Inflammatory macrophage treated with lipopolysaccharide for 4 hours (primary cell): ENCODE results near the gene SCGB1D2.
"Not testable (repeated sequence)": the region's sequence is repeated elsewhere in the genome, so short reads cannot be mapped to it uniquely, and the experiment has no call there.

Experiments used
- DNase-seq: peaks from one replicate; pipeline ENCODE4 v3.0.0-alpha.2; 2020

Gene SCGB1D2, protein sequence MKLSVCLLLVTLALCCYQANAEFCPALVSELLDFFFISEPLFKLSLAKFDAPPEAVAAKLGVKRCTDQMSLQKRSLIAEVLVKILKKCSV

DNA sequence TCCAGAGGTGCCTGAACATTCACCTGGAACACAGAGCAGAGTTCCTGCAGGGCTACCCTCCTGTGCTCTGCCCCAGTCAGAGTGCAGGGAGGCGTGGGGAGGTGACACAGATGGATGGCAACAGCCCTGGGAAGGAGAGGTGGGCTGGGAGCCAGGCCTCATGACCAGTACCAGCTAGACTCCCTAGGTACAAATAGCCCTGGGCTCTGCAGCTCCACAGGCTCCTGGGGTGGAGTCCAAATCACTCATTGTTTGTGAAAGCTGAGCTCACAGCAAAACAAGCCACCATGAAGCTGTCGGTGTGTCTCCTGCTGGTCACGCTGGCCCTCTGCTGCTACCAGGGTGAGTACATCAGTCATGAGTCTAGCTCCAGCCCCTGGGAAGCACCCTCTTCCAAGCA, at the start of gene SCGB1D2:
Gene SCGB1D2 (plus strand): TSS at position 219 of the 400 bp plus-strand sequence. CDS start 69 bp downstream, at position 288.
- DNase-seq, result no peak

DNA sequence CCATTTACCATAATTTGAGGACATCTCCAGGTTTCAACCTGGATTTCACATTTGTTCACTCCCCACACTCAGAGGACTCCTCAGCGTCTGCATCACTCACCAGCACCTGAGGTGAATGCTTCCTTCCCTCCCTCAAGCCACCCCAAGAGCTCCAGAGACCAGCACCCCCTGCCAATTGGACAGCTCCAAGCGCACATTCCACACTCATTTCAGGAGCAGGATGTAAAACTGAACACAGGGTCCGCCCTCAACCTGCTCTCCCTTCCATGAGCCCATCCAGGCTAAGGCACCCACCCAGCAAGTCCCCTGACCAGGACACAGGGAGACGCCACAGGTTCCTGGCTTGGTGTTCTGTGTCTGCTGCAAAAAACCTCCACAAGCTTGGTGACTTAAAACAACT, 48.1 kb upstream of the SCGB1D2 start:
- DNase-seq, result no peak

DNA sequence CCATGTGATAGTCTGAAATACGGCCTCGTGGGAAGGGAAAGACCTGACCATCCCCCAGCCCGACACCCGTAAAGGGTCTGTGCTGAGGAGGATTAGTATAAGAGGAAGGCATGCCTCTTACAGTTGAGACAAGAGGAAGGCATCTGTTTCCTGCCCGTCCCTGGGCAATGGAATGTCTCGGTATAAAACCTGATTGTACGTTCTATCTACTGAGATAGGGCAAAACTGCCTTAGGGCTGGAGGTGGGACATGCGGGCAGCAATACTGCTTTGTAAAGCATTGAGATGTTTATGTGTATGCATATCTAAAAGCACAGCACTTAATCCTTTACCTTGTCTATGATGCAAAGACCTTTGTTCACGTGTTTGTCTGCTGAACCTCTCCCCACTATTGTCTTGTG, 47.0 kb upstream of the SCGB1D2 start:
- not testable (repeated sequence) for DNase-seq

DNA sequence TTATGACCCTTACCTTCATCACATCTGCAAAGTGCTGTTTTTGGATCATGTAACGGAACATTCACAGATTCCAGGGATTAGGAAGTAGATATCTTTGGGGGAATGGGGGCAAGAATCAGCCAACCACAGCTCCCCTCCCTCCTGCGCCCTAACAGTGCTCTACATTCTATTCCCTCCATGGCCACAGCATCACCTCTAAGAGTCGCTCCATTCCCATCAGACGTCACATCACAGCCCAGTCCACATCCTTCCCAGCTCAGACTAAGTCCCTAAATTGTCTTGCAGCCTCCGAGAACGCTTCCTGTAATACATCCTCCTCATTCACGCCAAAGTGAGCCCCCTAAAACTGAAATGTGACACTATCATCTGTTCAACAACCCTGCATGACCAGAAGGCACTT, 46.1 kb upstream of the SCGB1D2 start:
- DNase-seq, result no peak

DNA sequence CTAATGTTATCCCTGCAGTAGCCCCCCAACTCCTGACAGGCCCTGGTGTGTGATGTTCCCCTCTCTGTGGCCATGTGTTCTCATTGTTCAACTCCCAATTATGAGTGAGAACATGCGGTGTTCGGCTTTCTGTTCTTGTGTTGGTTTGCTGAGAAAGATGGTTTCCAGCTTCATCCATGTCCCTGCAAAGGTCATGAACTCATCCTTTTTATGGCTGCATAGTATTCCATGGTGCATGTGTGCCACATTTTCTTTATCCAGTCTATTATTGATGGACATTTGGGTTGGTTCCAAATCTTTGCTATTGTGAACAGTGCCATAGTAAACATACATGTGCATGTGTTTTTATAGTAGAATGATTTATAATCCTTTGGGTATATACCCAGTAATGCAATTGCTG, 44.6 kb upstream of the SCGB1D2 start:
- DNase-seq, result not testable (repeated sequence)

DNA sequence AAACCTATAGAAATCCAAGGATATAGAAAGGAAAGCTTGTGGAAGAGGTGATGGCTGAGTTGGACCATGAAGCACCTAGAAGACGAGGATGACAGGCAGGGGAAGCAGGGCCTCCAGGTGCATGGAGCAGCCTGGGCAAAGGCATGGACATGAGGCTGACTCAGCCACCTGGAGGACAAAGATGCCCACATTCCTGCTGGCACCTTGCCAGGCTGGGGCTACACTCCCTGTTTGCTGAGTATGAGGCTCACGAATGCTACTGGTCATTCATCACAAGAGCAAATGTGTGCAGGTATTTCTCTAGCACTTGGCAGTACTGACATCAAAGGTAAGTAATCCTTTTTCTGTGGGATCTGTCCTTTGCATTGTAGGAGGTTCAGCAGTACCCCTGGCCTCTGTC, 40.7 kb upstream of the SCGB1D2 start:
- DNase-seq, result no peak

DNA sequence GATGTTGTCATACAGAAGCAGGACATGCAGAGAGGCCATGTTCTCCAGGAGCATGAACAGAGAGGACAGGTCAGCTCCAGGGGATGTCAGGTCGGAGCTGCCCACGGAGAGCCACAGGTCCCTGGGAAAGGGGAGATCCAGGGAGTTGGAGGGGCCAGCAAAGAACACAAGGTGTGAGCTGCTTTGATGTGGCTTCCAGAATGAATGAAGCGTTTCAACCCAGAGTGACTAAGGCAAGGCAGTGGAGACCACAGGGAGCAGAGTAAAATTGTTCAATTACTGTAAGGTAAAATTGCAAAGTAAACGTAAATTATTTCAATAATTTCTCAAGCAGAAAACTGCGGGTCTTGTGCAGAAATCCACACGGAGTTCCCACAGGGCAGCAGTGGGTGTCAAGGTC, 39.1 kb upstream of the SCGB1D2 start:
- DNase-seq, result no peak

DNA sequence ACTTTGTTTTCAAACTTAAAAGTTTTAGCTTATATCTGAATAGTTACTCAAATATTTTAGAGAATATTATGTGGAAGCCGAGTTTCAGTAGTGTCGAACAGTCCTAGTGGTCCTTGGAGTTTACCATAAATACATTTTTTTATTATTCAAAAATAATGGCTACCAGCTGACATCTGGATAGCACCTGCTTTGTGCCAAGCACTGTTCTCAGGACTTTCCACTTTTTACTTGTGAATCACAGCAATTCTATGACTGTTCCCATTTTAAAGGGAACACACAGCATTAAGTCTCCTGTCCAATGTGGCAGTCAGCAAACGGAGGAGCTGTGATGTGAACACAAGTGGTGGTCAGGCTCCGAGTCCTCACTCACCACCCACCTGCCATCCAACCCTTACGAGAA, 37.6 kb upstream of the SCGB1D2 start:
- no peak for DNase-seq

DNA sequence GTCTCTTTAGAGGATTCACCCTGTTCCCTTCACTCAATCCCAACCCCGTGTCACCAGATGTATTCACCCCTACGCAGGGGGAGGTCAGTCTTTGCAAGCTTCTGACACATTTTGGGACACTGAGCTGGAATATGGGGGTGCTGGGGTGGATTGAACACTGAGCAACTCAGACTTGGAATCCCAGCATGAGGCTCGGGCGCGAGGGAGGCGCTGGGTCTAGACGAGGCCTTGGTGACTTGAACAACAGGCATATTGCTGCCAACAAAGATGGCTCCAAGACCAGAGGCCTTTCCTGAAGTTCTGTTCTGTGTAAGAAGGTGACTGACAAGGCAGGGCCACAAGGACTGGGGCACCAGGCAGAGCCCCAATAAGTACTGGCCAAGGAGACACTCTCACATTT, 36.6 kb upstream of the SCGB1D2 start:
- no peak for DNase-seq

DNA sequence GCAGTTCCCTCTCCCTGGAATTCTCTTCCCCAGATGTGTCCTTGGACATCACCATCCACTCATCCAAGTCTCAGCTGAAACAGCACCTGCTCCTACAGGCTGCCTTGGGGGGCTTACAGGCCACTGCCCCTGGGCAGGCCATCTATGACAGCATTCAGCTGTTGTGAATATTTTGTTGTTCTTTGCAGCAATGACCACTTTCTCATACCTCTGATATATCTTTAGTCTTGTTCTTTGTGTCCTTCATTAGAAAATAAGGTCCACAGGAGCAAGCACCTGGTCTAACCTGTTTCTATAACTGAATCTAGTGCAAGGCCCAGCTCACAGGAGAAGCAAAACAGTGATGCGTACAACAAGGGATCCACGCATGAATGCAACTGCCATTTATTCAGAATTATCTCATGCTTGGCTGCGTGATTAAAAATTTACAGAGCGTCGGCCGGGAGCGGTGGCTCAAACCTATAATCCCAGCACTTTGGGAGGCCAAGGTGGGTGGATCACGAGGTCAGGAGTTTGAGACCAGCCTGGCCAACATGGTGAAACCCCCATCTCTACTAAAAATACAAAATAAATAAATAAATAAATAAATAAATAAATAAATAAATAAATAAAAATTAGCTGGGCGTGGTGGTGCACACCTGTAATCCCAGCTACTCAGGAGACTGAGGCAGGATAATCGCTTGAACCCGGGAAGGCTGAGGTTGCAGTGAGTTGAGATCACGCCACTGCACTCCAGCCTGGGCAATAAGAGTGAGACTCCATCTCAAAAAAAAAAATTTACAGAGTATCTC, 35.6 kb upstream of the SCGB1D2 start:
- DNase-seq, result not testable (repeated sequence)

DNA sequence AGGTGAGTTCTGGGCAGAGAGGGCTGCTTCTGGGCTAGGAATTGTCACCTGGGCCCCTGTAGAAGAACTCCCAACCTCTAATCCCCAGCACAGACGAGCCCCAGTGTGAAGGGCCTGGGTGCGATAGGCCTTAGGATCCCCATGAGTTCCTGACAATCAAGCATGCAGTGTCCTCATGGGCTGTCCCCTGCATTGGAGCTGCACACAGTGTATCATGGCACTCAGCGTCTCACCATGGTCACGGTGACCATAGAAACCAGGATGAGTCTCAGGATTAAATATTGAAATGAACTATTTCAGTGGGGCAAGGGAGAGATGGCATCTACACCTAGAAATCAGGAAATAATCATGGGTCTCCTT, 33.3 kb upstream of the SCGB1D2 start:
- DNase-seq, result no peak

DNA sequence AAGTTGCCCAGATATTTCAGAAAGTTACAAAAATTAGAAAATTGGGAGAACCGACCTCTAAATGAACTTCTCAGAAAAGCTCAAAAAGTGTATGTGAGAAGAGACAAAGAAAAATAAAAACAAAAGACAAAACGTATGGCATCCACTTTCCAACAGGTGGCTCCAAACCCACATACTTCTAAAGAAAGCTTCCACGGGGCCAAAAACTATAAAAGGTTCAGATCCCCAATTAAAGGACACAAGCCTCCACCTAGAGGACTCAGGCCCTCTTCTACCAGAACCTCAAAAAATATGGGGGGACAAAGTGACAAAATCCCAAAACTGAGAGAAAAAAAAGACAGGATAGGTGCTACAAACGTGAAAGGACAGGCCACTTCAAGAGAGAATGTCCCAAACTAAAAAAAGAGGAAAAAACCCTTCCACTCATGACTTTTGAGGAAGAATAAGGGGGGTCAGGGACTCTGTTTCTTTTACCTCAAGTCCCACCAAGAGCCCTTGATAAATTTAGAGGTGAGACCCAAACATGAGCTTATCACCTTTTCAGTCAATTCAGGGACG, 24.8 kb upstream of the SCGB1D2 start:
- peak; percentile 13 for DNase-seq

DNA sequence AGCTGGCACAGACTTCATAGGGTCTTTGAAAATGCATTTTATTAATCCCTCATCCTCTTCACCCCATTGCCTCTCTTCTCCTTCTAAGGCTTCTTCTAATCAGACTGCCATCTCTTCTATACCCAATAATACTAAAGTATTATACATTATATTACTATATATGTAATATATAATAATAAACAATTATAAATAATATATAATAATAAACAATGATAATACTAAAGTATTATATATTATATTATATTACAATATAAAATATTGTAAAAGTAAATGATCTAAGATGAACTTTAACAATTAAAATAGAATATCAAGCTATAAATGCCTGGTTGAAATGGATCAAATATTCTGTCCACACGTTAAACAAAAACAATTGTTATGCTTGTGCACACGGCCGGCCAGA, 20.5 kb upstream of the SCGB1D2 start:
- DNase-seq, result no peak

DNA sequence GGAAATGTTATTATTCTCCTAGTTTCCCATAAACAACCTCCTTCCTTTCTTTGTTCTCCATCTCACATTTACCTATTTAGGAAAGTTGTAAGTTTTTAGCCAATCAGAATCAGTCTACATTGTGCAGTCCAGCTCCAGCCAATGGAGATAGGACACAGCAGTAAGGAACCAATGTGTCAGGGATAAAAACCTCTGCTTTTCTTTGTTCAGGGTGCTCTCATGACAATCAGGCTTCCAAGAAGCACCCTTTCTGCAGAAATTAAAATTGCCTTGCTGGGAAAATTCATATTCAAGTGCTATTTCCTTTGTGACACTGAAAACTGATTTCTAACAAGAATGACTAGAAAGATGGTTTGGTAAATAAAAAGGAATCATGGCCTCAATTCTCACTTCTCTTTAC, 18.9 kb upstream of the SCGB1D2 start:
- DNase-seq, result no peak

DNA sequence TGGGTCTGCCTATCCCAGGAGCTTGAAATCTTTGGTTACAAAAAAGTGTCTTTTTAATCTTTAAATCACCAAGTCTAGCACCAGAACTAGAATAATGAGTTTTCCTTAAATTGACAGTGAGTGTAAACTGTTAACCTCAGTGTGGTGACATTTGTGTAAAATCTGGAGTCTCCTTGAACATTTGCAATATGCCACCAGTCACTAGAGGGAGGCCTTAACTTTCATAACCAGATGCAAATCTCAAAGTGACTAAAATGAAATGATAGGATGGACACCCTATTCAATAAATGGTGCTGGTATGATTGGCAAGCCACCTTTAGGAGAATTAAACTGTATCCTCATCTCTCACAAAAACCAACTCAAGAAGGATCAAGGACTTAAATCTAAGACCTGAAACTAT, 8.3 kb upstream of the SCGB1D2 start:
- DNase-seq, result no peak

DNA sequence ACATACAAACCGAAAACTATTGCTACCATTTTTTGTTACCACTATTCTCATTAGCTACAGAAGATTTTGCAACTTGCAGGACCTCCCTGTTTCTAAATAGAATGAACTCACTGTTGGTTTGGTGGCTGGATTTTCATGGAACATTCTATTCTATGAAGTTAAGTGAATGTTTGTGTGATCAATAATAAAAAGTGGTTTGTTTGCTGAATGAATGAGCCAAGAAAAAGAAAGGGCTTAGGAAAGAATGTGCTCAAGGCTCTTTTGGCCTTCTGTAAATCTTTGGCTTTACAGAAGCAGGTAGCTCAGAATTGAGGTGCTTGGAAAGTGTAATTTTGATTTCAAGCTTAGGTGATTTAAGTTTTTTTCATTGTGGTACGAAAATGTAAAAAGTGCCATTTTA, 5.9 kb upstream of the SCGB1D2 start:
- DNase-seq, result no peak

DNA sequence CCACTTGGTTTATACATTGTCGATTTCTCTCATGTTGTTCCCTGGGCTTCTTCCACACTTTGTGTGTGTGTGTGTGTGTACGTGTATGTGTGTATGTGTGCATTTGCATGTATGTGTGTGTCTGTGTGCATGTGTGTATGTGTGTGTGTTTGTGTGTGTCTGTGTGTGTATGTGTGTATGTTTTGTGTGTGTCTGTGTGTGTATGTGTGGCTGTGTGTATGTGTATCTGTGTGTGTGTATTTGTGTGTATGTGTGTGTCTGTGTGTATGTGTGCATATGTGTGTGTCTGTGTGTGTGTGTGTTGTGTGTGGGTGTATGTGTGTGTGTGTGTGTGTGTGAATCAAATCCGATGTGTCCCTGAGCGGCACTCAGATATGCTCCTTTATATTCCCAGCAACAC, 4.5 kb upstream of the SCGB1D2 start:
- DNase-seq, result no peak

DNA sequence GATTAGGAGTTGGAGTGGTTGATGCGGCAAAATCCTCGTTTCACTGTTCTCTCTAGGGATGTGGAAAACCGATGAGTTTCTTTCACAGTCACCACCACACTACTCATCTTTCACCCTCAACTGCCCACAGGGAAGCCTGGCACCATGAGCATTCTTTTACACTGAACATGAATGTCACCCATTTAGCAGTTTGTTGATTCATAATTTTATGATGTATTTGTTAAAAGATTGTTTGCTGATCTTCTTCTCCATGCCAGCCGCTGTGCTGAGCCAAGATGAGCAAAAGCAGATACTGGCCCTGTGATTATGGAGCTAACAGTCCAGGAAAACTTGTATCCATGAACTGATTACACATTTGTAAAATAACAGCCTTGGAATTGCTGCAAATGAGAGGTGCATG, 3.9 kb upstream of the SCGB1D2 start:
- no peak for DNase-seq

DNA sequence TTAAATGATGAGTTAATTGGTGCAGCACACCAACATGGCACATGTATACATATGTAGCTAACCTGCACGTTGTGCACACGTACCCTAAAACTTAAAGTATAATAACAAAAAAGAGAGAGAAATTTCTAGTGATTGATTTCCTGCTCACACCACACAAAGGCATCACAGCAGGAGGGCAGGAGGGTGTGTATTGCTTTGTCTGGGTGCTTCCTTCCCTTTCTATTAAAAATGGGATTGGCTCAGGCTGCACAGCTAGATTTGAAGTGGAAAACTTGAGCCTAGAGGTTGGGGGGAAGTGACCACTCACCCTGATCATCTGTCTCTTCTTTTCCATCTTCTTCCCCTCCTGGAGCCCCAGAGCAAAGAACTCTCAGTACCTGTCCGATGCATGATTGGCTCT, 944 bp upstream of the SCGB1D2 start:
- no peak for DNase-seq

DNA sequence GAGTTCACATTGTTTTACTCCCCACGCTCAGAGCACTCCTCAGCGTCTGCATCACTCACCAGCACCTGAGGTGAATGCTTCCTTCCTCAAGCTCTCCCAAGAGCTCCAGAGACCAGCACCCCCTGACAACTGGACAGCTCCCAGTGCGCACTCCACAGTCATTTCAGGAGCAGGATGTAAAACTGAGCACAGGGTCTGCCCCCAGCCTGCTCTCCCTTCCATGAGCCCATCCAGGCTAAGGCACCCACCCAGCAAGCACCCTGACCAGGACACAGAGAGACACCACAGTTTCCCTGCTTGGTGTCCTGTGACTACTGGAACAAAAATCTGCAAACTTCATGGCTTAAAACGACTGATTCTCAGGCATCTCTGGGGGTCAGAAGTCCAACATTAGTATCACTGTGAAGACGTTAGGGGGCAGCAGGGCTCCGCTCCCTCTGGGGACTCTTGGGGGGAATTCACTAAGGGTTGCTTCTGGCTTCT, 3.3 kb downstream of the SCGB1D2 start:
- peak; percentile 0 for DNase-seq

DNA sequence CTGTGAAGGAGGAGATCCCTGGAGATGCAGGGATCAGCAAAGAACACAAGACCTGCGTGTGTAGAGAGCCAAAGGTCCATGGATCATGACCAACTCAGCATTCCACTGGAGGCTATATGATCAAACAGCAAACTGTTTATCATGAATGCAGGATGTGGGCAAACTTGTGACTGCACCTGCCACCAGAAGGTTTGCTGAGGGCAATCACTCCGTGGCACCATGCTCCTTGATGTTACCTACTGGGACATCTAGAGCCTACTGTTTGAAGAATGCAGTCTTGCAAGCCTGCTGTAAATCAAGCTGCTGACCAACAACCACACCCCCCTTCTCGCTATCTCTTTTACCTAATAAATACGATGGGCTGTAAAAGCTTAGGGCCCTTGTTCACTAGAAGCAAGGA, 9.7 kb downstream of the SCGB1D2 start:
- DNase-seq, result no peak

DNA sequence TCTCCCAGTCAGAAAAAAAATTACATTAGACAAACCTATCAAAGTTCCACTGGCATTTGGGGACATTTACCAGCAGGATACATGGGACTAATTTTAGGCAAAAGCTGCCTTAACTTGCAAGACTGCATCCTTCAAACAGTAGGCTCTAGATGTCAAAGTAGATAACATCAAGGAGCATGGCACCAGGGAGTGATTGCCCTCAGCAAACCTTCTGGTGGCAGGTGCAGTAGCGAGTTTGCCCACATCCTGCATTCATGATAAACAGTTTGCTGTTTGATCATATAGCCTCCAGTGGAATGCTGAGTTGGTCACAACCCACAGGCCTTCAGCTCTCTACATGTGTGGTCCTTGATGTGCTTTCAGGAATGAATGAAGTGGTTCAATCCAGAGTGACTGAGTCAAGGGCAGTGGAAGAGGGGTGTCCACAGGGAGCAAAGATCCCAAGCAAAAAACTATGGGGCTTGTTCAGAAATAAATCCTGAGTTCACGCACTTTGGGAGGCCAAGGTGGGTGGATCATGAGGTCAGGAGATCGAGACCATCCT, 12.0 kb downstream of the SCGB1D2 start:
- no peak for DNase-seq

DNA sequence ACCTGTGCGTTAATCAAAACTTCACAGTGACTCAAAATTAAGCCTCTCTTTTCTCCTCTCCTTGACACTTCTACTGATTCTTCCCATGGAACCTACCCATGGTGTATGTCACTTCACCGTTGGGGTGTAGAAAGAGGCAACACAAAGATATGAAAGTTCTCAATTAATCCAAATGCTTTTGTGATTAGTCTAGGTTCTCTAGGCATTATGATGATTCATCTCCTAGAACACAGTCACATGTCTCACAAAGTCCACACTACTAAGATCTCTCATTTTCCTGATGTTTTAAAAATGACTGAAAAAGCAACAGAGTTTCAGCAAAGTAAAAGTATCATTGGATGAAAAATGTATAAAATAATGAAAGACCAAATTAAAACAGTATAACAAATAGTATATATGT, 14.2 kb downstream of the SCGB1D2 start:
- DNase-seq, result no peak

DNA sequence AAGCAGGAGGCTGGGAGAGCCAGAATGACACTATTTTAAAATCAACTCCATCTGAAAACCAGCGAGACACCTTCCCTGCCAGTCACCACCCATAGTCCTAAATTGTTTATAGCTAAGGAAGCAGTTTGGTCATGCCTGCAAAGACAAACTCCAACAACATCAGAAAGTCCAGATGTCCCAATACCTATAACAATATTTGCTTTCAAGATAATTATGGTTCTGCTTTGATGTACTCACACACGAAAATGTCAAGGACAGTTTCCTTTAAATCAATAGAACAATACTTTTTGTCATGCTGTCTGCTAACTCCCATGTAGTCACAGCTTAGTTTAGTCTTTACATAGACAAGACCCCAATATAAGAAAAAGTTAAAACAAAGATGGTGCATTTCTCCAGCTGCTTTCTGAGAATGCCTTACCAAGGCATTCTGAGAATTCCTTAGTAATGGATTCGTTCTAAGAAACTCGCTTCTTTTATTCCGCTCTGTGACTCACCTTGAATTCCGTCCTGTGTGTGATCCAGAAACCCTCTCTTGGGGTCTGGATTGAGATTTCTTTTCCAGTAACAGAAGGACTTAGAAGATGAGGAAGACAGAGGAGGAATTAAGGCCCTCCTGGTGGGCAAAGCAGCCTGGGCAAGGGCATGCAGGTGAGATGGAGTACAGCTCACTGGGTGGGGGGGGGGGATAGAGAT, 18.4 kb downstream of the SCGB1D2 start:
- DNase-seq, result no peak
